H1 (cell line): ENCODE results near the gene MVD. TPM values are rescaled to one million over a fixed set of nuclear protein-coding genes. Genes with fewer than 3 reads are reported as not detected.

Experiments
- CTCF ChIA-PET: fragments of 300-600 bp; sonication (Branson Sonifier 250); formaldehyde crosslinking; loops from one replicate; lab custom pipeline; 2021; ENCODE audit not compliant: partially characterized antibody; lab: Charles Lee
- POLR2A ChIA-PET: fragments of 300-600 bp; sonication (Branson Sonifier 250); formaldehyde crosslinking; loops from one replicate; lab custom pipeline; 2021; ENCODE audit warnings: inconsistent platforms; ENCODE audit not compliant: partially characterized antibody; lab: Charles Lee
- DNase-seq, 2 experiments: peaks; one replicate each; pipeline versions ENCODE4 v3.0.0 to v3.0.0-alpha.2; 2010 to 2022; ENCODE audit warnings: low spot score in 2 of 2, low read depth in 1 of 2, mixed read lengths in 1 of 2
- FAIRE-seq: peaks from 2 replicates; lab custom pipeline; 2011; peaks lifted over from hg19 to GRCh38; lab: Jason Lieb, UNC
- H2AFZ ChIP-seq: 2 replicates; pipeline ENCODE4 v1.8.1; 2012; ENCODE audit warnings: low read length, inconsistent platforms
- H2AK5ac ChIP-seq: 2 replicates; pipeline ENCODE4 v1.6.1; 2013; ENCODE audit warnings: low read depth, low read length
- H2BK120ac ChIP-seq: replicated peaks from 2 replicates; pipeline ENCODE3; 2013; ENCODE audit warnings: low read depth, low read length, inconsistent platforms
- H2BK12ac ChIP-seq: 2 replicates; pipeline ENCODE4 v1.6.1; 2013; ENCODE audit warnings: low read depth, low read length
- H2BK15ac ChIP-seq: 2 replicates; pipeline ENCODE4 v1.6.1; 2013; ENCODE audit warnings: low read length
- H2BK20ac ChIP-seq: 2 replicates; pipeline ENCODE4 v1.6.1; 2013; ENCODE audit warnings: low read length
- H2BK5ac ChIP-seq: 2 replicates; pipeline ENCODE4 v1.6.1; 2013; ENCODE audit warnings: low read depth, low read length
- H3K14ac ChIP-seq: 2 replicates; pipeline ENCODE4 v1.6.1; 2013; ENCODE audit warnings: inconsistent platforms; ENCODE audit not compliant: insufficient read length
- H3K18ac ChIP-seq: 2 replicates; pipeline ENCODE4 v1.6.1; 2013; ENCODE audit warnings: low read length; ENCODE audit errors: extremely low read depth
- H3K23ac ChIP-seq: 2 replicates; pipeline ENCODE4 v1.6.1; 2013; ENCODE audit warnings: inconsistent platforms; ENCODE audit not compliant: insufficient read length
- H3K23me2 ChIP-seq: 2 replicates; pipeline ENCODE4 v1.6.1; 2013; ENCODE audit warnings: low read depth, low read length
- H3K27ac ChIP-seq: 2 replicates; pipeline ENCODE4 v1.6.1; 2011; ENCODE audit warnings: low read depth, low read length, inconsistent platforms
- H3K27me3 ChIP-seq, 4 experiments: replicated peaks in 1 of 4; 1 replicate in 1 of 4; 2 replicates in 3 of 4; pipeline versions ENCODE4 v1.6.1 to v1.8.1; 2011 to 2013; ENCODE audit warnings: low read length in 3 of 4, mild to moderate bottlenecking in 3 of 4, inconsistent platforms in 2 of 4, mixed read lengths in 2 of 4, moderate library complexity in 1 of 4; ENCODE audit not compliant: control insufficient read depth in 3 of 4, insufficient read depth in 3 of 4; ENCODE audit errors: extremely low read depth in 1 of 4
- H3K36me3 ChIP-seq, 4 experiments: 2 replicates each; pipeline versions ENCODE4 v1.6.1 to v1.8.1; 2011 to 2013; ENCODE audit warnings: mild to moderate bottlenecking in 4 of 4, low read length in 3 of 4, moderate library complexity in 2 of 4, control low read depth in 1 of 4, inconsistent platforms in 1 of 4; ENCODE audit not compliant: insufficient read depth in 4 of 4, control insufficient read depth in 2 of 4
- H3K4ac ChIP-seq: replicated peaks from 2 replicates; pipeline ENCODE3; 2013; ENCODE audit warnings: low read length, low read depth, mixed read lengths, inconsistent platforms; ENCODE audit not compliant: insufficient read length
- H3K4me1 ChIP-seq, 4 experiments: replicated peaks in 1 of 4; 1 replicate in 1 of 4; 2 replicates in 3 of 4; pipeline versions ENCODE4 v1.6.1 to v1.8.1; 2011 to 2013; ENCODE audit warnings: low read length in 3 of 4, inconsistent platforms in 2 of 4, mixed read lengths in 1 of 4; ENCODE audit not compliant: insufficient read depth in 4 of 4, control insufficient read depth in 3 of 4
- H3K4me2 ChIP-seq, 2 experiments: 2 replicates each; pipeline versions ENCODE4 v1.6.1 to v1.8.1; 2011 to 2013; ENCODE audit warnings: low read depth in 2 of 2, low read length in 2 of 2, control low read depth in 1 of 2, inconsistent platforms in 1 of 2, mild to moderate bottlenecking in 1 of 2; ENCODE audit not compliant: insufficient read depth in 1 of 2
- H3K4me3 ChIP-seq, 4 experiments: fragments of 200-600, 300-600 bp in 1 of 4; sonication (generic), shearing (Covaris generic), sonication (Bioruptor Twin) in 1 of 4; 2 replicates each; pipeline versions ENCODE4 v1.5.1 to v1.8.1; 2011 to 2016; ENCODE audit warnings: low read length in 4 of 4, low read depth in 3 of 4, control low read depth in 2 of 4, inconsistent platforms in 2 of 4, mild to moderate bottlenecking in 2 of 4, mixed read lengths in 1 of 4, moderate library complexity in 1 of 4; ENCODE audit not compliant: insufficient read depth in 2 of 4; ENCODE audit errors: extremely low read depth in 1 of 4
- H3K56ac ChIP-seq: replicated peaks from 2 replicates; pipeline ENCODE3; 2013; ENCODE audit warnings: low read depth, mild to moderate bottlenecking, mixed read lengths, low read length, inconsistent platforms; ENCODE audit not compliant: insufficient read length
- H3K79me1 ChIP-seq: 2 replicates; pipeline ENCODE4 v1.6.1; 2013; ENCODE audit warnings: low read depth, low read length, control low read depth
- H3K79me2 ChIP-seq, 2 experiments: 2 replicates each; pipeline versions ENCODE4 v1.6.1 to v1.8.1; 2012 to 2013; ENCODE audit warnings: low read length in 2 of 2, mild to moderate bottlenecking in 2 of 2, inconsistent platforms in 1 of 2; ENCODE audit not compliant: insufficient read depth in 2 of 2, control insufficient read depth in 1 of 2
- H3K9ac ChIP-seq, 4 experiments: replicated peaks in 1 of 4; 1 replicate in 1 of 4; 2 replicates in 3 of 4; pipeline versions ENCODE4 v1.6.1 to v1.8.1; 2011 to 2013; ENCODE audit warnings: low read depth in 3 of 4, low read length in 3 of 4, control low read depth in 2 of 4, mild to moderate bottlenecking in 2 of 4, moderate library complexity in 2 of 4, inconsistent platforms in 1 of 4; ENCODE audit errors: extremely low read depth in 1 of 4
- H3K9me3 ChIP-seq, 2 experiments: 2 replicates each; pipeline versions ENCODE4 v1.6.1 to v1.8.1; 2012 to 2013; ENCODE audit warnings: mild to moderate bottlenecking in 2 of 2, moderate library complexity in 2 of 2, control low read depth in 1 of 2, inconsistent platforms in 1 of 2, low read depth in 1 of 2, low read length in 1 of 2, mixed read lengths in 1 of 2; ENCODE audit not compliant: insufficient read depth in 2 of 2
- H4K20me1 ChIP-seq, 2 experiments: replicated peaks in 1 of 2; 2 replicates each; pipeline versions ENCODE3 to v1.8.1; 2011 to 2013; ENCODE audit warnings: inconsistent platforms in 2 of 2, low read length in 2 of 2, mild to moderate bottlenecking in 1 of 2; ENCODE audit not compliant: insufficient read depth in 2 of 2, control insufficient read depth in 1 of 2
- H4K5ac ChIP-seq: 2 replicates; pipeline ENCODE4 v1.6.1; 2013; ENCODE audit warnings: low read length, low read depth, mixed read lengths, inconsistent platforms; ENCODE audit not compliant: insufficient read length
- H4K8ac ChIP-seq: 2 replicates; pipeline ENCODE4 v1.8.0; 2013; ENCODE audit warnings: mild to moderate bottlenecking, moderate library complexity, low read length, inconsistent platforms; ENCODE audit not compliant: insufficient read depth; ENCODE audit errors: extremely low read depth
- H4K91ac ChIP-seq: replicated peaks from 2 replicates; pipeline ENCODE3; 2013; ENCODE audit warnings: low read length, mixed read lengths, inconsistent platforms; ENCODE audit not compliant: insufficient read length
- JUN ChIP-seq: IDR thresholded peaks from 2 replicates; pipeline ENCODE4 v1.6.1; 2011; ENCODE audit warnings: low read depth, mild to moderate bottlenecking, improper control_type of control experiment, low read length
- WGBS, 2 experiments: shearing (Covaris generic) in 1 of 2; methylation state at CpG; one replicate each; pipeline versions ENCODE4 v1.1.6 to v1.1.7; 2013 to 2015; ENCODE audit warnings: low lambda C conversion rate in 2 of 2, mixed read lengths in 2 of 2, inconsistent platforms in 1 of 2, low coverage in 1 of 2, missing lambda C conversion rate in 1 of 2; ENCODE audit not compliant: insufficient replicate concordance in 2 of 2, insufficient coverage in 1 of 2, insufficient read length in 1 of 2; ENCODE audit errors: extremely low coverage in 1 of 2, missing lambda C conversion rate in 1 of 2; 5-methylcytosine and 5-hydroxymethylcytosine counted together
- polyA plus RNA-seq, 7 experiments: library from polyadenylated mRNA; depleted of rRNA in 3 of 7; stranded (reverse) in 5 of 7; unstranded in 2 of 7; fragments of >200 nt in 5 of 7; fragments of 200-250 nt in 2 of 7; gene quantifications; 1 replicate in 5 of 7; 2 replicates in 1 of 7; 4 replicates in 1 of 7; pipeline versions ENCODE4 v1.2.1 to v1.2.3, GENCODE V29; 2011 to 2013; ENCODE audit warnings: missing spikeins in 2 of 7, mixed read lengths in 2 of 7
- total RNA-seq: library from RNA; stranded (reverse); fragmentation: NEBNext Ultra II Directional; extraction: Animal tissue kit (Norgen Biotek cat#: 25700); gene quantifications from 2 replicates; pipeline ENCODE4 v1.2.1, GENCODE V29; 2021

MVD gene
- total and polyA plus RNA-seq, 2 of the 8 experiments (the other 6 are each of a cell fraction or from before 2014, with no cell fraction given) = 47.2 to 77.3 TPM

- Histone ChIP-seq H3K18ac (no peak overlapping the region), H3K27ac (no peak overlapping the region), H3K4me3 (no peak overlapping the region), H3K4ac (no peak overlapping the region), H3K27me3 (peaks cover 0 to 12% (median 9%) of the 10 kb centered on the region in 4 experiments; a peak in 3 of 7 replicates), H4K8ac (no peak overlapping the region; the same call in 1 of the 2 replicates), H2AK5ac (no peak overlapping the region), H2BK15ac (no peak overlapping the region), H3K14ac (no peak overlapping the region), H2BK20ac (no peak overlapping the region), H2BK5ac (0 out of 2 replicates have a peak overlapping the region, but pooled peaks have one; percentile 35), H3K56ac (no peak overlapping the region), H2AFZ (no peak overlapping the region), H3K79me1 (no peaks in the 10 kb centered on the region), H3K4me2 (no peak overlapping the region), H2BK12ac (no peak overlapping the region), H3K9me3 (no peaks in the 10 kb centered on the region), H3K36me3 (no peaks in the 10 kb centered on the region), H3K4me1 (peaks cover 0 to 8% (median 6%) of the 10 kb centered on the region in 4 experiments; a peak in 6 of 7 replicates), H3K9ac (no peak overlapping the region), H3K79me2 (no peaks in the 10 kb centered on the region), H4K91ac (no peak overlapping the region), H2BK120ac (no peak overlapping the region), H4K5ac (no peak overlapping the region), H3K23me2 (peaks cover 13% of the 10 kb centered on the region; the same call in 1 of the 2 replicates), H4K20me1 (peaks cover 0 to 1% of the 10 kb centered on the region in 2 experiments), H3K23ac (no peak overlapping the region)
- 72% methylated on average over 21 of the region's 28 CpGs; no CpG with 5 or more reads in 1 of the 2 experiments for WGBS, 2 experiments
- DNase-seq = no peak
- no peak for TF ChIP-seq JUN
- ChIA-PET CTCF (interaction anchor here (0.7 to 5.7 kb wide), 9 partner anchors 10 to 149 kb away, joined by 3 to 87 read pairs (median 5); no protein-coding TSS in a partner anchor), POLR2A (interaction anchor here (1.1 to 2.1 kb wide), 5 partner anchors 10 to 121 kb away, joined by 3 to 8 read pairs (median 4); no protein-coding TSS in a partner anchor)
- no peak for FAIRE-seq
Observed at GRCh38 chr16:88688013-88688778, 25.3 kb upstream of the MVD start.
